Breast epithelium (tissue), 3 donors: ENCODE data around the gene CYP4F2.

Experiments
- CTCF ChIP-seq, 3 donors: fragments of 450-650 bp; IDR thresholded peaks; one replicate each; pipeline ENCODE4 v1.5.1; 2016 to 2017; ENCODE audit warnings: antibody characterized with exemption in 3 of 3, mild to moderate bottlenecking in 3 of 3, moderate library complexity in 3 of 3
- POLR2A ChIP-seq: fragments of 450-650 bp; IDR thresholded peaks from one replicate; pipeline ENCODE4 v1.6.1; 2016; ENCODE audit warnings: antibody characterized with exemption, mild to moderate bottlenecking, moderate library complexity

GRCh38 chr19:15928321-15928720 lies 30.4 kb upstream of the CYP4F2 start:
- TF ChIP-seq POLR2A, result no peak
- no peak for TF ChIP-seq CTCF (IDR thresholded peaks at IDR 0.05)
